AG04450 (cell line): ENCODE results near the gene RANBP10. TPM values are rescaled to one million over a fixed set of nuclear protein-coding genes. Genes with fewer than 3 reads are reported as not detected.

Source experiments
- CTCF ChIA-PET: fragments of 300-600, 350-600 bp; formaldehyde crosslinking; extraction: SDS; loops from one replicate; lab custom pipeline; 2022; ENCODE audit warnings: antibody characterized with exemption, inconsistent platforms; lab: Charles Lee
- POLR2A ChIA-PET: fragments of 350-600 bp; formaldehyde crosslinking; extraction: SDS; loops from one replicate; lab custom pipeline; 2021; ENCODE audit warnings: antibody characterized with exemption, inconsistent platforms; lab: Yijun Ruan, JAX
- DNase-seq: peaks from one replicate; pipeline ENCODE4 v3.0.0-alpha.2; 2011; ENCODE audit warnings: low read depth, low spot score
- H3K27ac ChIP-seq: one replicate; pipeline ENCODE4 v1.5.1; 2012; ENCODE audit warnings: low read depth, low read length, control low read depth
- H3K27me3 ChIP-seq: one replicate; pipeline ENCODE4 v1.6.0; 2012; ENCODE audit warnings: low read length; ENCODE audit not compliant: control insufficient read depth, insufficient read depth
- H3K4me3 ChIP-seq: 2 replicates; pipeline ENCODE4 v1.5.1; 2011; ENCODE audit warnings: mild to moderate bottlenecking, low read depth, low read length, control low read depth
- H3K9me3 ChIP-seq: 2 replicates; pipeline ENCODE4 v1.5.1; 2012; ENCODE audit warnings: low read length; ENCODE audit not compliant: control insufficient read depth, insufficient read depth
- CTCF ChIP-seq: IDR thresholded peaks from 2 replicates; pipeline ENCODE4 v1.5.1; 2011; ENCODE audit warnings: low read depth, low read length, control low read depth, inconsistent platforms
- polyA plus RNA-seq: library from polyadenylated mRNA; depleted of rRNA; stranded (reverse); fragments of >200 nt; gene quantifications from 2 replicates; pipeline ENCODE4 v1.2.3, GENCODE V29; 2011

The RANBP10 gene
- polyA plus RNA-seq, 1 experiment, result 11.3 TPM

GRCh38 chr16:67731753-67732095, 74.6 kb downstream of the RANBP10 start:
- ChIA-PET CTCF (interaction anchor here (0.6 to 1.1 kb wide), 2 partner anchors 58 to 84 kb away, joined by 3 to 5 read pairs; no protein-coding TSS in a partner anchor), POLR2A (no interaction called here)
- no peaks in the 10 kb centered on the region for H3K27me3 ChIP-seq
- no peak for TF ChIP-seq CTCF
- no peaks in the 10 kb centered on the region for H3K9me3 ChIP-seq
- no peak overlapping the region for H3K4me3 ChIP-seq
- no peak for DNase-seq
- H3K27ac ChIP-seq, result no peak overlapping the region

GRCh38 chr16:67731071-67731752, 75.1 kb downstream of the RANBP10 start:
- POLR2A ChIA-PET, result no interaction called here
- DNase-seq, result no peak
- CTCF ChIA-PET, result interaction anchor here (0.6 kb wide), 1 partner anchor 84 kb away, joined by 5 read pairs; no protein-coding TSS in a partner anchor

GRCh38 chr16:67730326-67730725, 76.0 kb downstream of the RANBP10 start:
- H3K9me3 ChIP-seq, result no peaks in the 10 kb centered on the region
- H3K27ac ChIP-seq, result no peak overlapping the region
- no peaks in the 10 kb centered on the region for H3K27me3 ChIP-seq
- no peak for TF ChIP-seq CTCF
- ChIA-PET POLR2A (no interaction called here), CTCF (no interaction called here)
- no peak overlapping the region for H3K4me3 ChIP-seq
- DNase-seq, result no peak

More at GRCh38 chr16:67731071-67731752, 75.1 kb downstream of the RANBP10 start:
- no peak for TF ChIP-seq CTCF
- H3K9me3 ChIP-seq, result no peaks in the 10 kb centered on the region
- peak overlapping the region; percentile 11 for H3K27ac ChIP-seq
- no peak overlapping the region for H3K4me3 ChIP-seq
- H3K27me3 ChIP-seq, result no peaks in the 10 kb centered on the region

- no peak for DNase-seq
- ChIA-PET CTCF (no interaction called here), POLR2A (no interaction called here)
- no peaks in the 10 kb centered on the region for H3K27me3 ChIP-seq
- no peak overlapping the region for H3K4me3 ChIP-seq
- H3K9me3 ChIP-seq, result no peaks in the 10 kb centered on the region
- no peak overlapping the region for H3K27ac ChIP-seq
- TF ChIP-seq CTCF, result no peak
These were observed 76.6 kb downstream of the RANBP10 start for GRCh38 chr16:67729636-67730248.
